Neural cell (in vitro differentiated cells): ENCODE measurements around the gene GLB1L3. TPM values are rescaled to one million over a fixed set of nuclear protein-coding genes. Genes with fewer than 3 reads are reported as not detected.

Source experiments
- H2AFZ ChIP-seq: fragments of 200-600, 300-800 bp; sonication (generic), shearing (Covaris generic); 2 replicates; pipeline ENCODE4 v1.6.0; 2014; ENCODE audit warnings: low read depth, mild to moderate bottlenecking, antibody characterized with exemption, low read length, moderate library complexity
- H3F3A ChIP-seq: fragments of 200-600 bp; shearing (Covaris generic); 2 replicates; pipeline ENCODE4 v1.6.1; 2016; ENCODE audit warnings: mild to moderate bottlenecking, moderate library complexity, mixed read lengths, antibody characterized with exemption, low read length; ENCODE audit not compliant: insufficient read depth, poor library complexity, severe bottlenecking
- H3K27ac ChIP-seq: fragments of 200-600, 300-800 bp; sonication (generic), shearing (Covaris generic); 2 replicates; pipeline ENCODE4 v1.5.1; 2014; ENCODE audit warnings: mild to moderate bottlenecking, low read length, moderate library complexity
- H3K27me3 ChIP-seq: fragments of 300-800, 200-600 bp; sonication (generic), shearing (Covaris generic); 2 replicates; pipeline ENCODE4 v1.6.0; 2014; ENCODE audit warnings: mild to moderate bottlenecking, low read depth, low read length, moderate library complexity; ENCODE audit not compliant: insufficient read depth
- H3K36me3 ChIP-seq: fragments of 300-800, 200-600 bp; sonication (generic), shearing (Covaris generic); 2 replicates; pipeline ENCODE4 v1.5.1; 2014; ENCODE audit warnings: mild to moderate bottlenecking, antibody characterized with exemption, low read length, moderate library complexity; ENCODE audit not compliant: insufficient read depth
- H3K4me2 ChIP-seq: fragments of 300-800, 200-600 bp; sonication (generic), shearing (Covaris generic); 2 replicates; pipeline ENCODE4 v1.6.0; 2014; ENCODE audit warnings: mild to moderate bottlenecking, low read length
- H3K4me3 ChIP-seq: fragments of 300-800, 200-600 bp; sonication (generic), shearing (Covaris generic); 2 replicates; pipeline ENCODE4 v1.5.1; 2014; ENCODE audit warnings: mild to moderate bottlenecking, low read length, moderate library complexity
- H3K79me2 ChIP-seq: fragments of 200-600 bp; shearing (Covaris generic); replicated peaks from 2 replicates; pipeline ENCODE4 v1.6.0; 2014; ENCODE audit warnings: mild to moderate bottlenecking, low read length, moderate library complexity; ENCODE audit not compliant: insufficient read depth
- H3K9ac ChIP-seq: fragments of 300-800, 200-600 bp; sonication (generic), shearing (Covaris generic); 2 replicates; pipeline ENCODE4 v1.6.1; 2016; ENCODE audit warnings: mild to moderate bottlenecking, low read length, mixed read lengths
- H3K9me2 ChIP-seq: fragments of 200-600 bp; shearing (Covaris generic); 2 replicates; pipeline ENCODE4 v1.6.1; 2016; ENCODE audit warnings: mild to moderate bottlenecking, low read length, mixed read lengths; ENCODE audit not compliant: insufficient read depth
- H3K9me3 ChIP-seq: fragments of 200-600, 300-800 bp; sonication (generic), shearing (Covaris generic); 2 replicates; pipeline ENCODE4 v1.6.1; 2016; ENCODE audit warnings: mild to moderate bottlenecking, mixed run types, low read length, moderate library complexity, mixed read lengths
- H4K20me1 ChIP-seq: fragments of 200-600 bp; shearing (Covaris generic); 2 replicates; pipeline ENCODE4 v1.6.1; 2016; ENCODE audit warnings: mild to moderate bottlenecking, mixed run types; ENCODE audit not compliant: insufficient read depth
- CTCF ChIP-seq: fragments of 450-650 bp; IDR thresholded peaks from 2 replicates; pipeline ENCODE4 v1.5.1; 2014; ENCODE audit warnings: antibody characterized with exemption, mild to moderate bottlenecking, moderate library complexity; ENCODE audit not compliant: poor library complexity, severe bottlenecking
- EP300 ChIP-seq: fragments of 450-650 bp; conservative IDR thresholded peaks from 2 replicates; pipeline ENCODE4 v1.6.1; 2014; ENCODE audit warnings: antibody characterized with exemption, mild to moderate bottlenecking, moderate library complexity; ENCODE audit not compliant: poor library complexity, severe bottlenecking
- EZH2 ChIP-seq: fragments of 200-600, 300-800 bp; shearing (Covaris generic), sonication (generic); IDR thresholded peaks from 2 replicates; pipeline ENCODE4 v1.6.1; 2014; ENCODE audit warnings: antibody characterized with exemption, low read length, borderline replicate concordance, mild to moderate bottlenecking; ENCODE audit not compliant: insufficient read depth, poor library complexity, severe bottlenecking
- MXI1 ChIP-seq: fragments of 450-650 bp; conservative IDR thresholded peaks from 2 replicates; pipeline ENCODE4 v1.6.1; 2014; ENCODE audit warnings: antibody characterized with exemption, mild to moderate bottlenecking; ENCODE audit not compliant: poor library complexity, severe bottlenecking
- POLR2AphosphoS5 ChIP-seq: IDR thresholded peaks from 2 replicates; pipeline ENCODE4 v1.6.1; 2012
- RAD21 ChIP-seq: fragments of 450-650 bp; conservative IDR thresholded peaks from 2 replicates; pipeline ENCODE4 v1.6.1; 2014; ENCODE audit warnings: antibody characterized with exemption, mild to moderate bottlenecking, moderate library complexity
- REST ChIP-seq: IDR thresholded peaks from 2 replicates; pipeline ENCODE4 v1.6.1; 2012; ENCODE audit warnings: borderline replicate concordance
- SMC3 ChIP-seq: fragments of 450-650 bp; conservative IDR thresholded peaks from 2 replicates; pipeline ENCODE4 v1.6.1; 2014; ENCODE audit warnings: antibody characterized with exemption, mild to moderate bottlenecking, moderate library complexity; ENCODE audit not compliant: poor library complexity
- TAF1 ChIP-seq: IDR thresholded peaks from 2 replicates; pipeline ENCODE4 v1.6.1; 2012; ENCODE audit warnings: low read depth
- polyA plus RNA-seq: library from polyadenylated mRNA; depleted of rRNA; stranded (reverse); fragments of >200 nt; gene quantifications from 2 replicates; pipeline ENCODE4 v1.2.3, GENCODE V29; 2014

The GLB1L3 gene
- polyA plus RNA-seq, 1 donor from 2014 or later = 0.19 TPM

- Histone ChIP-seq H3K27ac (no peak overlapping the region), H3K27me3 (no peaks in the 10 kb centered on the region), H2AFZ (no peak overlapping the region), H4K20me1 (no peaks in the 10 kb centered on the region), H3K79me2 (no peaks in the 10 kb centered on the region), H3K4me2 (no peak overlapping the region), H3K9ac (no peak overlapping the region), H3F3A (no peaks in the 10 kb centered on the region), H3K4me3 (no peak overlapping the region), H3K9me3 (no peaks in the 10 kb centered on the region), H3K36me3 (no peaks in the 10 kb centered on the region), H3K9me2 (no peaks in the 10 kb centered on the region)
- TF ChIP-seq POLR2AphosphoS5 (no peak), EZH2 (no peak), EP300 (no peak), MXI1 (no peak), CTCF (no peak), TAF1 (no peak), RAD21 (no peak), REST (no peak), SMC3 (no peak)
Observed at GRCh38 chr11:134291196-134291595, 15.0 kb downstream of the GLB1L3 start.

GRCh38 chr11:134292661-134293060, 16.5 kb downstream of the GLB1L3 start:
- Histone ChIP-seq H3K79me2 (no peaks in the 10 kb centered on the region), H3K9me3 (no peaks in the 10 kb centered on the region), H3K36me3 (no peaks in the 10 kb centered on the region), H3K27ac (no peak overlapping the region), H3F3A (no peaks in the 10 kb centered on the region), H4K20me1 (no peaks in the 10 kb centered on the region), H3K9ac (no peak overlapping the region), H3K4me2 (no peak overlapping the region), H3K27me3 (no peaks in the 10 kb centered on the region), H2AFZ (no peak overlapping the region), H3K4me3 (no peak overlapping the region), H3K9me2 (no peaks in the 10 kb centered on the region)
- TF ChIP-seq REST (no peak), EZH2 (no peak), EP300 (no peak), TAF1 (no peak), RAD21 (no peak), CTCF (no peak), POLR2AphosphoS5 (no peak), MXI1 (no peak), SMC3 (no peak)
